ENCODE measurements around the gene ERC2. TPM values are rescaled to one million over a fixed set of nuclear protein-coding genes. Genes with fewer than 3 reads are reported as not detected.

ERC2 gene
- total and polyA plus RNA-seq, 2 donors (not counting 1 experiment from before 2014, with no cell fraction given): 0.14 to 0.17 TPM

- H3K4me2 ChIP-seq (ENCODE audit: extremely low read depth, insufficient read depth, low read length): no peak overlapping the region
These were observed 862.6 kb downstream of the ERC2 start for GRCh38 chr3:55605443-55606236.

GRCh38 chr3:55604846-55605245 lies 863.4 kb downstream of the ERC2 start:
- H3K4me1 ChIP-seq (ENCODE audit: control insufficient read depth, extremely low read depth, insufficient read depth, low read length): no peaks in the 10 kb centered on the region
- no peaks in the 10 kb centered on the region for H3K36me3 ChIP-seq (ENCODE audit: control insufficient read depth, insufficient read depth, low read length)
- H3K9me3 ChIP-seq (ENCODE audit: control insufficient read depth, insufficient read depth, low read depth, low read length): no peaks in the 10 kb centered on the region
- no peak overlapping the region for H3K9ac ChIP-seq (ENCODE audit: insufficient read depth, low read length)
- no peaks in the 10 kb centered on the region for H3K27me3 ChIP-seq (ENCODE audit: control insufficient read depth, insufficient read depth, low read length)
- H3K79me2 ChIP-seq (ENCODE audit: control insufficient read depth, insufficient read depth, low read length): no peaks in the 10 kb centered on the region
- H3K4me2 ChIP-seq (ENCODE audit: extremely low read depth, insufficient read depth, low read length): no peak overlapping the region
- TF ChIP-seq EZH2 (IDR thresholded peaks at IDR 0.05; ENCODE audit: low read length, missing control alignments) (no peak), CTCF (conservative IDR thresholded peaks at IDR 0.05 in 1 of 2, IDR thresholded peaks at IDR 0.05 in 1 of 2; ENCODE audit: low read depth in 1 of 2, low read length in 2 of 2) (no peak)
- H3K27ac ChIP-seq (ENCODE audit: insufficient read depth, low read length): no peak overlapping the region
- H2AFZ ChIP-seq (ENCODE audit: low read length): no peak overlapping the region
- H4K20me1 ChIP-seq (ENCODE audit: control insufficient read depth, extremely low read depth, insufficient read depth, low read length): no peaks in the 10 kb centered on the region
- DNase-seq (ENCODE audit: low read depth in 2 of 2): no peak
- no peak overlapping the region for H3K4me3 ChIP-seq (replicated peaks in 1 of 4; ENCODE audit: control extremely low read depth in 1 of 4, insufficient read depth in 1 of 4, low read depth in 3 of 4, low read length in 4 of 4)

More at GRCh38 chr3:55605443-55606236, 862.6 kb downstream of the ERC2 start:
- H3K9me3 ChIP-seq (ENCODE audit: control insufficient read depth, insufficient read depth, low read depth, low read length): no peaks in the 10 kb centered on the region
- H4K20me1 ChIP-seq (ENCODE audit: control insufficient read depth, extremely low read depth, insufficient read depth, low read length): no peaks in the 10 kb centered on the region
- H2AFZ ChIP-seq (ENCODE audit: low read length): no peak overlapping the region
- H3K36me3 ChIP-seq (ENCODE audit: control insufficient read depth, insufficient read depth, low read length): no peaks in the 10 kb centered on the region
- H3K4me1 ChIP-seq (ENCODE audit: control insufficient read depth, extremely low read depth, insufficient read depth, low read length): no peaks in the 10 kb centered on the region
- no peaks in the 10 kb centered on the region for H3K79me2 ChIP-seq (ENCODE audit: control insufficient read depth, insufficient read depth, low read length)
- no peak for DNase-seq (ENCODE audit: low read depth in 2 of 2)
- no peak overlapping the region for H3K27ac ChIP-seq (ENCODE audit: insufficient read depth, low read length)
- no peaks in the 10 kb centered on the region for H3K27me3 ChIP-seq (ENCODE audit: control insufficient read depth, insufficient read depth, low read length)
- no peak for TF ChIP-seq EZH2 (IDR thresholded peaks at IDR 0.05; ENCODE audit: low read length, missing control alignments)
- TF ChIP-seq CTCF (conservative IDR thresholded peaks at IDR 0.05 in 1 of 2, IDR thresholded peaks at IDR 0.05 in 1 of 2; ENCODE audit: low read depth in 1 of 2, low read length in 2 of 2): no peak
- no peak overlapping the region for H3K4me3 ChIP-seq (replicated peaks in 1 of 4; ENCODE audit: control extremely low read depth in 1 of 4, insufficient read depth in 1 of 4, low read depth in 3 of 4, low read length in 4 of 4)
- no peak overlapping the region for H3K9ac ChIP-seq (ENCODE audit: insufficient read depth, low read length)

- TF ChIP-seq CTCF (conservative IDR thresholded peaks at IDR 0.05 in 1 of 2, IDR thresholded peaks at IDR 0.05 in 1 of 2; ENCODE audit: low read depth in 1 of 2, low read length in 2 of 2): no peak
- TF ChIP-seq EZH2 (IDR thresholded peaks at IDR 0.05; ENCODE audit: low read length, missing control alignments): no peak
- no peaks in the 10 kb centered on the region for H3K36me3 ChIP-seq (ENCODE audit: control insufficient read depth, insufficient read depth, low read length)
- no peak for DNase-seq (ENCODE audit: low read depth in 2 of 2)
- no peaks in the 10 kb centered on the region for H3K27me3 ChIP-seq (ENCODE audit: control insufficient read depth, insufficient read depth, low read length)
- no peak overlapping the region for H2AFZ ChIP-seq (ENCODE audit: low read length)
- H3K79me2 ChIP-seq (ENCODE audit: control insufficient read depth, insufficient read depth, low read length): no peaks in the 10 kb centered on the region
- no peak overlapping the region for H3K27ac ChIP-seq (ENCODE audit: insufficient read depth, low read length)
- no peaks in the 10 kb centered on the region for H3K4me1 ChIP-seq (ENCODE audit: control insufficient read depth, extremely low read depth, insufficient read depth, low read length)
- no peaks in the 10 kb centered on the region for H3K9me3 ChIP-seq (ENCODE audit: control insufficient read depth, insufficient read depth, low read depth, low read length)
- H3K4me3 ChIP-seq (replicated peaks in 1 of 4; ENCODE audit: control extremely low read depth in 1 of 4, insufficient read depth in 1 of 4, low read depth in 3 of 4, low read length in 4 of 4): no peak overlapping the region
- H3K4me2 ChIP-seq (ENCODE audit: extremely low read depth, insufficient read depth, low read length): no peak overlapping the region
- no peak overlapping the region for H3K9ac ChIP-seq (ENCODE audit: insufficient read depth, low read length)
- no peaks in the 10 kb centered on the region for H4K20me1 ChIP-seq (ENCODE audit: control insufficient read depth, extremely low read depth, insufficient read depth, low read length)
These were observed 863.9 kb downstream of the ERC2 start for GRCh38 chr3:55604402-55604801.

Data from fibroblast of lung (primary cell).